Astrocyte (in vitro differentiated cells and primary cell): ENCODE results near the gene NISCH.

Experiments used
- CTCF ChIP-seq: IDR thresholded peaks from 2 replicates; pipeline ENCODE4 v1.5.1; 2011; ENCODE audit warnings: low read depth, mild to moderate bottlenecking, inconsistent platforms, low read length, moderate library complexity; ENCODE audit not compliant: insufficient read depth
- EZH2 ChIP-seq: IDR thresholded peaks from 2 replicates; pipeline ENCODE4 v1.6.1; 2012; ENCODE audit warnings: mild to moderate bottlenecking, low read length, inconsistent platforms; ENCODE audit not compliant: insufficient read depth

GRCh38 chr3:52483081-52483480 lies 27.7 kb downstream of the NISCH start:
- TF ChIP-seq CTCF (no peak), EZH2 (no peak)
